Nucleus accumbens (tissue), 56 donors: ENCODE measurements around the gene SIRT2.
"Not testable (repeated sequence)": the region's sequence is repeated elsewhere in the genome, so short reads cannot be mapped to it uniquely, and the experiment has no call there.

ENCODE experiments used
- DNase-seq, 56 donors: peaks; one replicate each; lab custom pipeline; 2025; lab: John Stamatoyannopoulos, UW

The SIRT2 gene

GRCh38 chr19:38870612-38871011 lies 28.8 kb downstream of the SIRT2 start:
- no peak for DNase-seq

GRCh38 chr19:38869836-38870607 lies 29.4 kb downstream of the SIRT2 start:
- peak in 52 of 56 donors; percentile 10 to 85 (median 54) for DNase-seq

- DNase-seq: peak in 5 of 56 donors; percentile 6 to 29 (median 20)
Observed at GRCh38 chr19:38869160-38869835, 30.1 kb downstream of the SIRT2 start.

GRCh38 chr19:38868551-38868950 lies 30.9 kb downstream of the SIRT2 start:
- DNase-seq: no peak

GRCh38 chr19:38867171-38867780 lies 32.1 kb downstream of the SIRT2 start:
- no peak for DNase-seq

GRCh38 chr19:38862321-38863059 lies 36.9 kb downstream of the SIRT2 start:
- DNase-seq: no peak

- DNase-seq: no peak
Observed at GRCh38 chr19:38861368-38861767, 38.0 kb downstream of the SIRT2 start.

GRCh38 chr19:38859631-38860204 lies 39.7 kb downstream of the SIRT2 start:
- DNase-seq: not testable (repeated sequence)

GRCh38 chr19:38856813-38857212 lies 42.6 kb downstream of the SIRT2 start:
- DNase-seq: no peak

- not testable (repeated sequence) for DNase-seq
Observed at GRCh38 chr19:38855751-38856150, 43.7 kb downstream of the SIRT2 start.

- not testable (repeated sequence) for DNase-seq
Observed at GRCh38 chr19:38854961-38855360, 44.5 kb downstream of the SIRT2 start.

- DNase-seq: no peak
Observed at GRCh38 chr19:38853214-38853613, 46.2 kb downstream of the SIRT2 start.

- DNase-seq: peak in 42 of 56 donors; percentile 17 to 83 (median 56)
Observed at GRCh38 chr19:38852231-38853044, 47.0 kb downstream of the SIRT2 start.

- peak in 55 of 56 donors; percentile 39 to 94 (median 83) for DNase-seq
Observed at GRCh38 chr19:38851622-38852230, 47.7 kb downstream of the SIRT2 start.

GRCh38 chr19:38850976-38851621 lies 48.3 kb downstream of the SIRT2 start:
- peak in 32 of 56 donors; percentile 15 to 65 (median 49) for DNase-seq

- DNase-seq: peak in 21 of 56 donors; percentile 49 to 100 (median 100)
Observed at GRCh38 chr19:38850436-38850975, 48.9 kb downstream of the SIRT2 start.

GRCh38 chr19:38849860-38850435 lies 49.5 kb downstream of the SIRT2 start, which contains the start of gene HNRNPL:
TSS of gene HNRNPL (minus strand) at chr19:38849986. CDS start at chr19:38849966, 20 bp downstream.
- DNase-seq: peak; percentile 99 to 100 (median 100)
